Natural killer cell (primary cell): ENCODE measurements around the gene FTO. TPM values are rescaled to one million over a fixed set of nuclear protein-coding genes. Genes with fewer than 3 reads are reported as not detected.

ENCODE experiments used
- ATAC-seq, 3 donors: fragments of 150-1000 bp in 2 of 3; fragments of 200-7000 bp in 1 of 3; cut with Tn5 transposase; 1 replicate in 1 of 3; 2 replicates in 2 of 3; pipeline ENCODE4 v1.10.0; 2021; ENCODE audit warnings: mild to moderate bottlenecking in 2 of 3, moderate library complexity in 2 of 3
- DNase-seq, 2 donors: peaks; one replicate each; pipeline versions ENCODE4 v3.0.0 to v3.0.0-alpha.2; 2013 to 2021; ENCODE audit warnings: mixed read lengths in 1 of 2
- H3K27ac ChIP-seq: one replicate; pipeline ENCODE4 v1.5.1; 2013; ENCODE audit warnings: mild to moderate bottlenecking, low read length
- H3K27me3 ChIP-seq: one replicate; pipeline ENCODE4 v1.6.1; 2013; ENCODE audit warnings: low read length; ENCODE audit not compliant: control insufficient read depth, insufficient read depth
- H3K36me3 ChIP-seq: one replicate; pipeline ENCODE4 v1.6.1; 2013; ENCODE audit warnings: low read length; ENCODE audit not compliant: control insufficient read depth, insufficient read depth
- H3K4me1 ChIP-seq: one replicate; pipeline ENCODE4 v1.6.1; 2013; ENCODE audit warnings: low read length; ENCODE audit not compliant: control insufficient read depth, insufficient read depth
- H3K4me3 ChIP-seq: one replicate; pipeline ENCODE4 v1.5.1; 2013; ENCODE audit warnings: low read length
- H3K9me3 ChIP-seq: one replicate; pipeline ENCODE4 v1.6.1; 2013; ENCODE audit warnings: low read length; ENCODE audit not compliant: control insufficient read depth, insufficient read depth
- H3K27ac Mint-ChIP-seq, 2 donors: one replicate each; pipeline ENCODE4 v1.8.0; 2022; ENCODE audit warnings: mild to moderate bottlenecking in 2 of 2, mixed read lengths in 2 of 2, moderate library complexity in 1 of 2
- H3K27me3 Mint-ChIP-seq, 2 donors: one replicate each; pipeline ENCODE4 v1.8.0; 2022; ENCODE audit warnings: low read depth in 2 of 2, mixed read lengths in 2 of 2
- H3K36me3 Mint-ChIP-seq: one replicate; pipeline ENCODE4 v1.8.0; 2022; ENCODE audit warnings: mixed read lengths
- H3K4me1 Mint-ChIP-seq, 2 donors: one replicate each; pipeline ENCODE4 v1.8.0; 2022; ENCODE audit warnings: mixed read lengths in 2 of 2
- H3K4me3 Mint-ChIP-seq: one replicate; pipeline ENCODE4 v1.8.0; 2022; ENCODE audit warnings: mild to moderate bottlenecking, moderate library complexity, mixed read lengths
- H3K9me3 Mint-ChIP-seq, 2 donors: one replicate each; pipeline ENCODE4 v1.8.0; 2022; ENCODE audit warnings: mixed read lengths in 2 of 2
- WGBS: methylation state at CpG from one replicate; pipeline ENCODE4 v1.1.7; 2013; ENCODE audit warnings: missing lambda C conversion rate; ENCODE audit not compliant: insufficient coverage; 5-methylcytosine and 5-hydroxymethylcytosine counted together
- intact Hi-C: fragments of 100-400 bp; cut with micrococcal nuclease; formaldehyde crosslinking; loops from one replicate; pipeline ENCODE4 v1.14.2; 2022
- total RNA-seq, 4 donors: library from RNA; stranded (reverse); fragments of 120-200 nt in 1 of 4; gene quantifications; one replicate each; pipeline versions ENCODE4 v1.2.3 to v1.2.4, GENCODE V29; 2013 to 2022
- TF ChIP-seq, protein P1 (sequence below): fragments of 200-600 bp; IDR thresholded peaks from one replicate; pipeline ENCODE4 v1.8.0; 2022; ENCODE audit warnings: antibody characterized with exemption

Gene FTO
- total RNA-seq, 3 donors from 2014 or later (not counting 1 experiment from before 2014, with no cell fraction given) = 55.4 to 70.5 (median 55.4) TPM

DNA sequence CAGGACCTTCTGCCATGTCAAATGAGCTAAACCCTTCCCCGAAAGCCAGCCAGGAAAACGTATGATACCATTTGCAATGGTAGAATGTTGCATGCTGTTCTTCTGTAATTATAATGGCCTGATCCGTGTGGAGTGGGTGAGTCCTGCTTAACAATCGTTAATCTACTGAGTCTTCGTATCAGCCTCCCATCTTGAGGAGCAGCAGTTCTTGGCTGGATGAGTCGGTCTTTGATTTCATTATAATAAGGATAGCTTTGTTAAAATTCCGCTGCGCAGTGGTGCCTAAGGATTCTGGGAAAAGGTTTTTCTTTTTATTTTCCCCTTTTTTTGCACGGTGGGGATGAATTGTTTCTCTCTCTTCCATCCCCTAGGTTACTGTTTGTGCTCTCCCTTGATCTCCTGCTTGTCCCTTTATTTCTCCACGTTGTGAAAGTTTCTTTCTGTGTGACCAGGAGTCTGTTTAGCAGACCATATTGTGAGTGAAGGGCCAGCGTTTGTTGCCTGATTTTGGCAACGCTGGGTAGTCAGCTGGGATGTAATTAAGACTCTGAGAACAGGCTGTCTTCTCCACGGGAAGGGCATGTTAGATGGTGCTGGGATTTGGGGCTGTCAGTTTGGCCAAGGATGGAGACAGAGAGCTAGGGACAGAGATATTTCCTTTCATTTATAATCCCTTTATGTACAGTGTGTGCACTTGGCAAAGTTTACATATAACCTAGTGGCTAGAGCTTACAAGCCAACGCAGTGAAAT is 263.0 kb downstream of the FTO start:
- no peaks in the 10 kb centered on the region for H3K4me1 ChIP-seq
- no peaks in the 10 kb centered on the region for H3K36me3 ChIP-seq
- Mint-ChIP-seq H3K4me3 (no peak overlapping the region), H3K27ac (no peak overlapping the region), H3K36me3 (no peaks in the 10 kb centered on the region), H3K27me3 (no peaks in the 10 kb centered on the region), H3K9me3 (no peaks in the 10 kb centered on the region), H3K4me1 (peaks cover 11 to 13% of the 10 kb centered on the region in 2 donors)
- DNase-seq = no peak
- H3K27ac ChIP-seq = no peak overlapping the region
- intact Hi-C loops = no loop called here
- WGBS = 91% methylated on average over 14 of the region's 14 CpGs
- no peak for ATAC-seq
- H3K27me3 ChIP-seq = no peaks in the 10 kb centered on the region
- TF ChIP-seq, protein P1, sequence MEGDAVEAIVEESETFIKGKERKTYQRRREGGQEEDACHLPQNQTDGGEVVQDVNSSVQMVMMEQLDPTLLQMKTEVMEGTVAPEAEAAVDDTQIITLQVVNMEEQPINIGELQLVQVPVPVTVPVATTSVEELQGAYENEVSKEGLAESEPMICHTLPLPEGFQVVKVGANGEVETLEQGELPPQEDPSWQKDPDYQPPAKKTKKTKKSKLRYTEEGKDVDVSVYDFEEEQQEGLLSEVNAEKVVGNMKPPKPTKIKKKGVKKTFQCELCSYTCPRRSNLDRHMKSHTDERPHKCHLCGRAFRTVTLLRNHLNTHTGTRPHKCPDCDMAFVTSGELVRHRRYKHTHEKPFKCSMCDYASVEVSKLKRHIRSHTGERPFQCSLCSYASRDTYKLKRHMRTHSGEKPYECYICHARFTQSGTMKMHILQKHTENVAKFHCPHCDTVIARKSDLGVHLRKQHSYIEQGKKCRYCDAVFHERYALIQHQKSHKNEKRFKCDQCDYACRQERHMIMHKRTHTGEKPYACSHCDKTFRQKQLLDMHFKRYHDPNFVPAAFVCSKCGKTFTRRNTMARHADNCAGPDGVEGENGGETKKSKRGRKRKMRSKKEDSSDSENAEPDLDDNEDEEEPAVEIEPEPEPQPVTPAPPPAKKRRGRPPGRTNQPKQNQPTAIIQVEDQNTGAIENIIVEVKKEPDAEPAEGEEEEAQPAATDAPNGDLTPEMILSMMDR = no peak
- H3K4me3 ChIP-seq = no peak overlapping the region
- H3K9me3 ChIP-seq = no peaks in the 10 kb centered on the region

DNA sequence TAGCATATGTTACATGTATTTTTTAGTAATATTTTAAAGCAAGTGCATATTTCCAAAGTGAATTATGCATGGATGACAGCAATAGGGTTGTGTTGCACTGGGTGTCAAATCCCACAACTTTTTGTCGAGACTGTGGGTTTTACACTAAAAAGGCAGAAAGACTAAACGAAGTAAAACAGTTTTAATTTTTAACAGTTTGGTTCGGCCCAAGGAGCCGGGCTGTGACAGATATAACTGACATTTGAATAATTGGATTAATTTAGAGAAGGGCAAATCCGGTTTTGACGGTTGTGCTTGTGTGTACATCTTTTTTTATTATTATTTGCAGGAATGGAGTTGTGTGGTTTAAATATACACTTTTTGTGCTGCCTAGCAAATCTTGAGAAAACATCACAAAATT is 263.6 kb downstream of the FTO start:
- DNase-seq = no peak
- Histone ChIP-seq H3K9me3 (no peaks in the 10 kb centered on the region), H3K4me1 (no peaks in the 10 kb centered on the region), H3K27me3 (no peaks in the 10 kb centered on the region), H3K36me3 (no peaks in the 10 kb centered on the region), H3K27ac (no peak overlapping the region), H3K4me3 (no peak overlapping the region)
- H3K36me3 Mint-ChIP-seq = no peaks in the 10 kb centered on the region
- TF ChIP-seq, protein P1 = no peak
- H3K4me3 Mint-ChIP-seq = no peak overlapping the region
- intact Hi-C loops = no loop called here
- 97% methylated on average over 6 of the region's 6 CpGs for WGBS
- no peak overlapping the region for H3K27ac Mint-ChIP-seq
- H3K27me3 Mint-ChIP-seq = no peaks in the 10 kb centered on the region
- peaks cover 8 to 10% of the 10 kb centered on the region in 2 donors for H3K4me1 Mint-ChIP-seq
- H3K9me3 Mint-ChIP-seq = no peaks in the 10 kb centered on the region
- no peak for ATAC-seq

DNA sequence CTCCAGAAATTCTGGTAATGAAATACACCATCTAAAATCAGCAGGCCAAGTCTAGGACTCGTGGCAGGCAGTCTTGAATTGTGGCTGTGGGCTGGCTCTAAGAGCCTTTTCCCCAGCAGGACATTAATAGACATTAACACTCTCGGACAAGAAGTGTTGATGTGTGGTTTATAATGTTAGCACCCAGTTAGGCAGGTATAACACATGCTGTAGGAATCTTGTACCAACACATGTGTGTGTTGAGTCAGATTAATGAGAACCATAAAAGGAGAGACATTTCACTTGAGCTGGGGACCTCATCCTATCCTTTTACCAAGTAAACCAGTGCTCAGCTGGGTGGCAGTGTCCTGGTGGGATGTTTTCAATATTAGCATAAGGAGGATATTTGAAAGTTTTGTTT is 264.5 kb downstream of the FTO start:
- Mint-ChIP-seq H3K4me1 (peaks cover 8 to 10% of the 10 kb centered on the region in 2 donors), H3K4me3 (no peak overlapping the region), H3K27ac (peak overlapping the region in 1 of 2 donors; percentile 22), H3K27me3 (no peaks in the 10 kb centered on the region), H3K36me3 (no peaks in the 10 kb centered on the region), H3K9me3 (no peaks in the 10 kb centered on the region)
- Histone ChIP-seq H3K27ac (no peak overlapping the region), H3K4me3 (no peak overlapping the region), H3K9me3 (no peaks in the 10 kb centered on the region), H3K36me3 (no peaks in the 10 kb centered on the region), H3K27me3 (no peaks in the 10 kb centered on the region), H3K4me1 (no peaks in the 10 kb centered on the region)
- intact Hi-C loops = no loop called here
- 80% methylated on average over 1 of the region's 2 CpGs for WGBS
- DNase-seq (no peak), ATAC-seq (no peak)
- TF ChIP-seq, protein P1 = no peak

DNA sequence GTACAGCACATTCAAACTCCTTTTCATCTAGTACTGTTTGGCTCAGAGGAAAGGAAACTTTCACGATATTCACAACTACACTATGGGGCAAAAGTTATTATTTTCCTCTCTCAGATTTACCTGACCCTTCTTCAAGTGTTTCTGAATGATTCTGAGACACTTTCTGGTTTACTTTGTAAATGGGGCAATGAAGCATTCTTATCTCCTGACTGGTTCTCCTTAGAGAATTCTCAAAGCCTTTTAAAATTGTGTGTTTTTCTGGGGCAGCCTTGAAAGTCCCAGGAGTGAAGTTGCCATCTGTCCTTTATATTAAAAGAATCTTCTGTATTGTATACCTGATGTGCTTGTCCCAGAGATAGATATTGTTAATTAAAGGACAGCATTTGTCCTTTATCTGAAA is 264.9 kb downstream of the FTO start:
- no peaks in the 10 kb centered on the region for H3K27me3 ChIP-seq
- no peaks in the 10 kb centered on the region for H3K36me3 ChIP-seq
- Mint-ChIP-seq H3K27me3 (no peaks in the 10 kb centered on the region), H3K36me3 (no peaks in the 10 kb centered on the region), H3K27ac (peak overlapping the region in 1 of 2 donors; percentile 22), H3K4me3 (no peak overlapping the region), H3K4me1 (peaks cover 8 to 10% of the 10 kb centered on the region in 2 donors), H3K9me3 (no peaks in the 10 kb centered on the region)
- no peak overlapping the region for H3K4me3 ChIP-seq
- H3K9me3 ChIP-seq = no peaks in the 10 kb centered on the region
- TF ChIP-seq, protein P1 = no peak
- H3K27ac ChIP-seq = no peak overlapping the region
- intact Hi-C loops = no loop called here
- no peak for ATAC-seq
- 100% methylated on average over 1 of the region's 1 CpG for WGBS
- no peak for DNase-seq
- no peaks in the 10 kb centered on the region for H3K4me1 ChIP-seq
